Measurements from ENCODE around the gene LPAR1. TPM values are rescaled to one million over a fixed set of nuclear protein-coding genes. Genes with fewer than 3 reads are reported as not detected.
"Not testable (repeated sequence)": the region's sequence is repeated elsewhere in the genome, so short reads cannot be mapped to it uniquely, and the experiment has no call there.

Gene LPAR1
- total RNA-seq, 1 donor from 2014 or later: 67.6 TPM

- DNase-seq (ENCODE audit: low spot score): no peak
These were observed 165.3 kb downstream of the LPAR1 start for GRCh38 chr9:110872920-110873319.

GRCh38 chr9:110871736-110872135 is 166.5 kb downstream of the LPAR1 start:
- no peak for DNase-seq (ENCODE audit: low spot score)

GRCh38 chr9:110869931-110870330 is 168.3 kb downstream of the LPAR1 start:
- DNase-seq (ENCODE audit: low spot score): no peak

- DNase-seq (ENCODE audit: low spot score): no peak
These were observed 174.3 kb downstream of the LPAR1 start for GRCh38 chr9:110864011-110864410.

- DNase-seq (ENCODE audit: low spot score): not testable (repeated sequence)
These were observed 176.7 kb downstream of the LPAR1 start for GRCh38 chr9:110861370-110862110.

GRCh38 chr9:110856772-110857171 is 181.5 kb downstream of the LPAR1 start:
- DNase-seq (ENCODE audit: low spot score): no peak

GRCh38 chr9:110850401-110851135 is 187.7 kb downstream of the LPAR1 start:
- DNase-seq (ENCODE audit: low spot score): no peak

GRCh38 chr9:110847671-110848070 is 190.6 kb downstream of the LPAR1 start:
- DNase-seq (ENCODE audit: low spot score): no peak

GRCh38 chr9:110846215-110846614 is 192.1 kb downstream of the LPAR1 start:
- DNase-seq (ENCODE audit: low spot score): no peak

GRCh38 chr9:110844121-110844520 is 194.1 kb downstream of the LPAR1 start:
- DNase-seq (ENCODE audit: low spot score): no peak

- no peak for DNase-seq (ENCODE audit: low spot score)
These were observed 195.3 kb downstream of the LPAR1 start for GRCh38 chr9:110842986-110843385.

- no peak for DNase-seq (ENCODE audit: low spot score)
These were observed 196.1 kb downstream of the LPAR1 start for GRCh38 chr9:110842169-110842568.

GRCh38 chr9:110837401-110838005 is 200.8 kb downstream of the LPAR1 start:
- no peak for DNase-seq (ENCODE audit: low spot score)

- no peak for DNase-seq (ENCODE audit: low spot score)
These were observed 202.4 kb downstream of the LPAR1 start for GRCh38 chr9:110835859-110836271.

- no peak for DNase-seq (ENCODE audit: low spot score)
These were observed 202.9 kb downstream of the LPAR1 start for GRCh38 chr9:110835404-110835803.

GRCh38 chr9:110832926-110833325 is 205.3 kb downstream of the LPAR1 start:
- no peak for DNase-seq (ENCODE audit: low spot score)

- DNase-seq (ENCODE audit: low spot score): no peak
These were observed 207.8 kb downstream of the LPAR1 start for GRCh38 chr9:110830495-110830894.

GRCh38 chr9:110828264-110828663 is 210.0 kb downstream of the LPAR1 start:
- peak; percentile 47 for DNase-seq (ENCODE audit: low spot score)

GRCh38 chr9:110826400-110826799 is 211.9 kb downstream of the LPAR1 start:
- DNase-seq (ENCODE audit: low spot score): not testable (repeated sequence)

GRCh38 chr9:110825950-110826349 is 212.3 kb downstream of the LPAR1 start:
- no peak for DNase-seq (ENCODE audit: low spot score)

- not testable (repeated sequence) for DNase-seq (ENCODE audit: low spot score)
These were observed 213.1 kb downstream of the LPAR1 start for GRCh38 chr9:110825129-110825528.

Data from ureter (tissue), 1 donor.